Progenitor cell of endocrine pancreas (in vitro differentiated cells): ENCODE results near the gene C15orf61. TPM values are rescaled to one million over a fixed set of nuclear protein-coding genes. Genes with fewer than 3 reads are reported as not detected.

ENCODE experiments used
- DNase-seq: peaks from one replicate; pipeline ENCODE4 v3.0.0; 2021; ENCODE audit warnings: low spot score; ENCODE audit not compliant: unreplicated experiment
- H3K27ac Mint-ChIP-seq: 2 replicates; pipeline ENCODE4 v1.8.0; 2021; ENCODE audit warnings: mild to moderate bottlenecking, moderate library complexity, mixed read lengths
- H3K27me3 Mint-ChIP-seq: 2 replicates; pipeline ENCODE4 v1.8.0; 2021; ENCODE audit warnings: mixed read lengths
- H3K36me3 Mint-ChIP-seq: 2 replicates; pipeline ENCODE4 v1.8.0; 2022; ENCODE audit warnings: mixed read lengths; ENCODE audit not compliant: insufficient read depth
- H3K4me1 Mint-ChIP-seq: 2 replicates; pipeline ENCODE4 v1.8.0; 2021; ENCODE audit warnings: low read depth, mixed read lengths
- H3K4me3 Mint-ChIP-seq: 2 replicates; pipeline ENCODE4 v1.8.0; 2021; ENCODE audit warnings: low read depth, mild to moderate bottlenecking, moderate library complexity, mixed read lengths
- H3K9me3 Mint-ChIP-seq: 2 replicates; pipeline ENCODE4 v1.8.0; 2021; ENCODE audit warnings: low read depth, mixed read lengths
- CTCF ChIP-seq: fragments of 200-600 bp; sonication (generic); IDR thresholded peaks from one replicate; pipeline ENCODE4 v1.5.0; 2021; ENCODE audit warnings: antibody characterized with exemption, mild to moderate bottlenecking; ENCODE audit not compliant: unreplicated experiment
- total RNA-seq: library from RNA; stranded (reverse); gene quantifications from 2 replicates; pipeline ENCODE4 v1.2.1, GENCODE V29; 2021

C15orf61 gene
- total RNA-seq, 1 donor from 2014 or later: 9.6 TPM

DNA sequence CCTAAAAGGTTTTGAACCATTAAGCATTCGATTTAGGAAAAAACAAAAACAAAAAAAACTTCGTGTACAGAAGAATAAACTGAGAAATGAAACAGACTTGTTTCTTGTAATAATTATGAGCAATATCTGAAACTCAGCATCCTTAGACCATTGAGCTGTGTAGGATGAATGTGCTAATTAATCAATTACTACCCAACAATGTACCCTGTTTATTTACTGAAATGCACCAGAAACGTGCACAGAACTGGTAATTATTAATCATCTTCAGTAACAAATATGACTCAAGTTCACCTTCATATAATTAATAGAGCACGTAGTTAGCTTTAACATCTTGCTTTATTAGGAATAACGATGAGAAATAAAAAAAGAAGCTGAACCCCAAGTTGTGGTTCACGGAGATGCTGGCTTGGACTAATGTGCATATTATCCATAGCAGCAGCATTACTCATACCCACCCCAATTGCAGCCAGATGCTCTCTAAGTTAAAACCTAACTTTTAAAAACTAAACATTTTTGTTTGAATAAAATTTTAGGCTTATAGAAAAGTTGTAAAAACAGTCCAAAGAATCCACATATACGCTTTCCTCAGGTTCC, 10.2 kb upstream of the C15orf61 start:
- no peaks in the 10 kb centered on the region for H3K27me3 Mint-ChIP-seq
- H3K27ac Mint-ChIP-seq: no peak overlapping the region
- no peak overlapping the region for H3K4me3 Mint-ChIP-seq
- H3K4me1 Mint-ChIP-seq: peaks cover 4% of the 10 kb centered on the region
- no peaks in the 10 kb centered on the region for H3K9me3 Mint-ChIP-seq
- DNase-seq: no peak
- peaks cover 15% of the 10 kb centered on the region for H3K36me3 Mint-ChIP-seq
- no peak for TF ChIP-seq CTCF

- peaks cover 15% of the 10 kb centered on the region for H3K36me3 Mint-ChIP-seq
- TF ChIP-seq CTCF: no peak
- H3K4me3 Mint-ChIP-seq: no peak overlapping the region
- DNase-seq: no peak
- H3K9me3 Mint-ChIP-seq: no peaks in the 10 kb centered on the region
- H3K4me1 Mint-ChIP-seq: no peaks in the 10 kb centered on the region
- no peaks in the 10 kb centered on the region for H3K27me3 Mint-ChIP-seq
- H3K27ac Mint-ChIP-seq: no peak overlapping the region
Measured at GRCh38 chr15:67511606-67512005, 9.3 kb upstream of the C15orf61 start.

DNA sequence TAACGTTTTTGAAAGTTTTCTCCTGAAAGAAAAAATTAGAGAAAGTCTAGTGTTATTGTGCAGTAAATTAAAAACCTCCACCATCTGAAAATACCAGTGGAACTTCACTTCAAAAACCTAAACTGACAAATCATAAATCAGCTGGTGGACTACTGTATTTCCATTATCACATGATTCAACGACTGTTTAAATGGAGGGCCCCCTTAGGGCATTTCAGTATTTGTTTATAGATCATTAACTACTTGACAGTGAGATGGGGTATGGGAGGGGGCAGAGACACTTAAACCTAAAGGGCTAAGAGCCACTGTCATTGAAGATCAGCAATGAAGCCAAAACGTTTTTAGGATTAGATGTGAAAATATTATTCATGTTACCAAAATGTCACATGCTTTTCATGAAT, 8.8 kb upstream of the C15orf61 start:
- Mint-ChIP-seq H3K27me3 (no peaks in the 10 kb centered on the region), H3K36me3 (peaks cover 15% of the 10 kb centered on the region), H3K4me3 (no peak overlapping the region), H3K9me3 (no peaks in the 10 kb centered on the region), H3K27ac (no peak overlapping the region), H3K4me1 (no peaks in the 10 kb centered on the region)
- no peak for TF ChIP-seq CTCF
- DNase-seq: no peak

- DNase-seq: no peak
- Mint-ChIP-seq H3K27me3 (no peaks in the 10 kb centered on the region), H3K4me1 (no peaks in the 10 kb centered on the region), H3K9me3 (no peaks in the 10 kb centered on the region), H3K36me3 (peaks cover 18% of the 10 kb centered on the region), H3K4me3 (no peak overlapping the region), H3K27ac (no peak overlapping the region)
- no peak for TF ChIP-seq CTCF
Measured at GRCh38 chr15:67512933-67513714, 7.8 kb upstream of the C15orf61 start.

GRCh38 chr15:67515090-67515489, 5.8 kb upstream of the C15orf61 start:
- Mint-ChIP-seq H3K36me3 (peaks cover 21% of the 10 kb centered on the region), H3K27me3 (no peaks in the 10 kb centered on the region), H3K4me3 (no peak overlapping the region), H3K9me3 (no peaks in the 10 kb centered on the region), H3K4me1 (no peaks in the 10 kb centered on the region), H3K27ac (no peak overlapping the region)
- no peak for DNase-seq
- TF ChIP-seq CTCF: no peak
